Brain microvascular endothelial cell (primary cell): Measurements from ENCODE around the gene DEPDC5.

Source experiments
- DNase-seq: peaks from one replicate; pipeline ENCODE4 v3.0.0-alpha.2; 2020
- H3K27ac ChIP-seq: fragments of 250-450 bp; sonication (Bioruptor Pico); 2 replicates; pipeline ENCODE4 v1.5.1; 2020; ENCODE audit warnings: mild to moderate bottlenecking, moderate library complexity
- H3K27me3 ChIP-seq: fragments of 250-450 bp; sonication (Bioruptor Pico); replicated peaks from 2 replicates; pipeline ENCODE4 v1.5.1; 2020; ENCODE audit warnings: mild to moderate bottlenecking
- H3K36me3 ChIP-seq: fragments of 250-450 bp; sonication (Bioruptor Pico); replicated peaks from 2 replicates; pipeline ENCODE4 v1.5.1; 2020; ENCODE audit warnings: mild to moderate bottlenecking
- H3K4me3 ChIP-seq: 2 replicates; pipeline ENCODE4 v1.5.1; 2011; ENCODE audit warnings: low read depth, mild to moderate bottlenecking, control low read depth, low read length, moderate library complexity
- in situ Hi-C: cut with HindIII; loops from 2 replicates; pipeline ENCODE4 v1.10.0; 2017; ENCODE audit warnings: low sequenced_read_pairs, low pct_ligation_motif_present
- TF ChIP-seq, protein P1 (sequence below): IDR thresholded peaks from 2 replicates; pipeline ENCODE4 v1.5.1; 2011; ENCODE audit warnings: low read depth, mild to moderate bottlenecking, moderate library complexity, low read length, control low read depth, inconsistent platforms; ENCODE audit errors: missing control alignments

The DEPDC5 gene

DNA sequence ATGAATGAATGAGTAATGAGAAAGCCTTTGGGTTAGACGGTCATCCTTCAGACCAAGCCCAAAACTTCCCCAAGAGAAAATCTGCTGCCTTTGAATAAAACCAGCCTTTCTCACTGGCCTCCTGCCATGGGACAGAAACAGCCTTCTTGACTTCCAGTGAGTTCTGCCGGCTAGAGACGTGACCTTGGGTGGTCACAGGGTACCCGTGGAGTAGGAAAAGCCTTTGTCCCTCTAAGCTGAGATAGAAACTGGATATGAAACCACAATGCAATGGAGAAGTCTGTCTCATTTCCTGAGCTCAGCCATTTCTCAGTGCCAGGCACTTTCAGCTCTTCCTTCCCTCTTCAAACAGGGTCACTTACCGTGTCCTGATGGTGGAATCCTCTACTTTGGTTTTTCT lies 169.3 kb downstream of the DEPDC5 start:
- TF ChIP-seq, protein P1, sequence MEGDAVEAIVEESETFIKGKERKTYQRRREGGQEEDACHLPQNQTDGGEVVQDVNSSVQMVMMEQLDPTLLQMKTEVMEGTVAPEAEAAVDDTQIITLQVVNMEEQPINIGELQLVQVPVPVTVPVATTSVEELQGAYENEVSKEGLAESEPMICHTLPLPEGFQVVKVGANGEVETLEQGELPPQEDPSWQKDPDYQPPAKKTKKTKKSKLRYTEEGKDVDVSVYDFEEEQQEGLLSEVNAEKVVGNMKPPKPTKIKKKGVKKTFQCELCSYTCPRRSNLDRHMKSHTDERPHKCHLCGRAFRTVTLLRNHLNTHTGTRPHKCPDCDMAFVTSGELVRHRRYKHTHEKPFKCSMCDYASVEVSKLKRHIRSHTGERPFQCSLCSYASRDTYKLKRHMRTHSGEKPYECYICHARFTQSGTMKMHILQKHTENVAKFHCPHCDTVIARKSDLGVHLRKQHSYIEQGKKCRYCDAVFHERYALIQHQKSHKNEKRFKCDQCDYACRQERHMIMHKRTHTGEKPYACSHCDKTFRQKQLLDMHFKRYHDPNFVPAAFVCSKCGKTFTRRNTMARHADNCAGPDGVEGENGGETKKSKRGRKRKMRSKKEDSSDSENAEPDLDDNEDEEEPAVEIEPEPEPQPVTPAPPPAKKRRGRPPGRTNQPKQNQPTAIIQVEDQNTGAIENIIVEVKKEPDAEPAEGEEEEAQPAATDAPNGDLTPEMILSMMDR: no peak
- Histone ChIP-seq H3K27ac (no peak overlapping the region), H3K4me3 (no peak overlapping the region), H3K36me3 (no peaks in the 10 kb centered on the region), H3K27me3 (no peaks in the 10 kb centered on the region)
- in situ Hi-C loops: no loop called here
- no peak for DNase-seq

DNA sequence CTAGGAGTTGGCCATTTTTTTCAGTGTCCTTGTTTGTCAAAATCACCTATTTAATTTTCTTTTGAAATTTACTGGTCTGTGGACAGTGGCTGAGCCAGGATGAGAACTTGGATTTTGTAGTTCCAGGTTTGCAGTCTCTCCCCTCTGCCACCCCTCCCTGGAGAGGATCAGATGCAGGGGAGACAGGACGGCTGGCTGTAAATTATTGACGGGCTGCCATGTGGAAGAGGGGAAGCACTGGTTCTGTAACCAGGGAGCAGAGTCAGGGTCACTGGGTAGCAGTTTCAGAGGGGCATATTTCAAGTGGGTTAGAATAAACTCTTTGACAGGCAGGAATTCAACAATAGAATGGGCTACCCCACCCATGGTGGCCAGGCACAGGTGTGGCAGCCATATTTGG lies 169.9 kb downstream of the DEPDC5 start:
- H3K36me3 ChIP-seq: no peaks in the 10 kb centered on the region
- TF ChIP-seq, protein P1: no peak

DNA sequence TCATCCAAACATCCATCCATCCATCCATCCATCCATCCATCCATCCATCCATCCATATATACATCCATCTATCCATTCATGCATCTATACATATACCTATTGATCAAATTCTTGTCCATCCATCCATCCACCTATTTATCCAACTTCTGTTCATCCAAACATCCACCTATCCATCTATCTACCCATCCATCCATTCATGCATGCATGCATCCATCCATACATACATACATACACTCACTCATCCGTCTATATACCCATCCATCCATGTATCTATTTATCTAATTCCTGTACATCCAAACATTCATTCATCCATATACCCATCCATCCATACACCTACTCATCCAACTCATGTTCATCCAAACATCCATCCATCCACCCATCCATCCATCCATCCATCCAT lies 171.2 kb downstream of the DEPDC5 start:
- no peak for DNase-seq
- no peak overlapping the region for H3K27ac ChIP-seq
- H3K4me3 ChIP-seq: no peak overlapping the region
- TF ChIP-seq, protein P1: no peak
- in situ Hi-C loops: no loop called here
- H3K36me3 ChIP-seq: no peaks in the 10 kb centered on the region
- H3K27me3 ChIP-seq: no peaks in the 10 kb centered on the region

More for the DNA sequence above, 169.9 kb downstream of the DEPDC5 start:
- in situ Hi-C loops: no loop called here
- Histone ChIP-seq H3K27me3 (no peaks in the 10 kb centered on the region), H3K4me3 (no peak overlapping the region), H3K27ac (no peak overlapping the region)
- DNase-seq: no peak

DNA sequence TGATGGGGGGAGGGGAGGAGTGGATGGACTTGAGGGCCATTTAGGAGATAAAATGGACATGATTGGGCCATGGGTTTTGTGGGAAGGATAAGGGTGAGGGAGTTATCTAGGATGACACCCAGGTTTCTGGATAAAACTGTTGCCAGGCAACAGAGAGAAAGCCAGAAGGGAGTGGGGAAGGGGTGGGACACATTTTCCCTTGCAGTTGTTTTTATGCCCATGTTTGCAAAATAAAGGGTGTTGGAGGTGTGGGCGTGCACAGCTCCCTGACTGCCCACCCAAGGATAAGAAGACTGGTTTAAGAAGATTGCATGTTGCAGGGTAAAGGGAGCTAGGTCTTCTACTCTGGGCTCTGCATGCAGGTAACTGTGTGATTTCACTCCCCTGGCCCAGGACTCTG lies 172.2 kb downstream of the DEPDC5 start:
- H3K27me3 ChIP-seq: no peaks in the 10 kb centered on the region
- no peak for DNase-seq
- TF ChIP-seq, protein P1: no peak

DNA sequence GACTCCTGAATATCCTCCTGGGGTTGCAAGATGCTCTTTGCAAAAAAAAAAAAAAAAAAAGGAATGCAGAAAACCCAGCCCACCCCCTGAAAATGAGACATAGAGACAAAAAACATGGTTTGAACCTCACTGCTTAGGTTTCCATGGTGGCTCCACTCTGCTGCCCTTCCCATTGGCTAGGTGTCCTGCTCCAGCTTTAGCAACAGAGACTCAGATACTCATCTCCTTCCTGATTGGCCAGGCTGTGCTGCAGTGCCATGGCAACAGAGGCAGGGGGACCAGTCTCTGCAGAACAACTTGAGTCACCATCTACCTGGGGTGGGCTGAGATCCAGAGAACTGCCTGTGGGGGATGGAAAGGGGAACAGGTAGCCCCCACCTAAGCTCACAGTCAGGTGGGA lies 173.2 kb downstream of the DEPDC5 start:
- in situ Hi-C loops: no loop called here
- TF ChIP-seq, protein P1: no peak
- Histone ChIP-seq H3K4me3 (no peak overlapping the region), H3K27me3 (no peaks in the 10 kb centered on the region), H3K36me3 (no peaks in the 10 kb centered on the region), H3K27ac (no peak overlapping the region)
- no peak for DNase-seq

More for the DNA sequence above, 172.2 kb downstream of the DEPDC5 start:
- H3K27ac ChIP-seq: no peak overlapping the region
- H3K36me3 ChIP-seq: no peaks in the 10 kb centered on the region
- in situ Hi-C loops: no loop called here
- no peak overlapping the region for H3K4me3 ChIP-seq

DNA sequence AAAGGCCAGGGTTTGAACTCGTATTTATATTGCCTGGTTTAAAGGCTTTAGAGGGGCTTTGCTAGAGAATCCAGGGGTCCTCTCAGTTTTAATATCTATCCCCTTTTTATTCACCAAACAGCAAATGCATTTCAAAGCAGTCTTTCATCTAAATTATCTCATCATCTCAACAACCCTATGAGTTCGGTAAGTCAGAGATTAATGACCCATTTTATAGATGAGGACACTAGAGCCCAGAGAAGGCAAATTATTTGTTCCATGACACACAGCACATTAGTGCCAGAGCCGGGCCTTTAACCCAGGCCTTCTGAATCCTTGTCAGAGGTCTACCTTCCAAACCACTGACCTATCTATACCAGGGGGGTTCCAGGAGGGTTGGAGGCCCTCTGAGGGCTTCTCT lies 173.7 kb downstream of the DEPDC5 start:
- TF ChIP-seq, protein P1: no peak
- in situ Hi-C loops: no loop called here

More for the DNA sequence above, 173.7 kb downstream of the DEPDC5 start:
- H3K27me3 ChIP-seq: no peaks in the 10 kb centered on the region
- no peak overlapping the region for H3K4me3 ChIP-seq
- no peak for DNase-seq
- H3K36me3 ChIP-seq: no peaks in the 10 kb centered on the region
- H3K27ac ChIP-seq: no peak overlapping the region
